Measurements from ENCODE around the gene LRRC3C.
"Not testable (repeated sequence)": the region's sequence is repeated elsewhere in the genome, so short reads cannot be mapped to it uniquely, and the experiment has no call there.

Gene LRRC3C, protein sequence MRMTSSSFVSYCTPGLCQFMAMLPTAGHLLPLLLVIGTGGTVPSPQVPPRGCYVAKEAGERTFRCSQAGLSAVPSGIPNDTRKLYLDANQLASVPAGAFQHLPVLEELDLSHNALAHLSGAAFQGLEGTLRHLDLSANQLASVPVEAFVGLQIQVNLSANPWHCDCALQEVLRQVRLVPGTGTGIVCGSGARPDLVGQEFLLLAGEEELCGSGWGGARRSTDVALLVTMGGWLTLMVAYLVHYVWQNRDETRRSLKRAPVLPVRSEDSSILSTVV

DNA sequence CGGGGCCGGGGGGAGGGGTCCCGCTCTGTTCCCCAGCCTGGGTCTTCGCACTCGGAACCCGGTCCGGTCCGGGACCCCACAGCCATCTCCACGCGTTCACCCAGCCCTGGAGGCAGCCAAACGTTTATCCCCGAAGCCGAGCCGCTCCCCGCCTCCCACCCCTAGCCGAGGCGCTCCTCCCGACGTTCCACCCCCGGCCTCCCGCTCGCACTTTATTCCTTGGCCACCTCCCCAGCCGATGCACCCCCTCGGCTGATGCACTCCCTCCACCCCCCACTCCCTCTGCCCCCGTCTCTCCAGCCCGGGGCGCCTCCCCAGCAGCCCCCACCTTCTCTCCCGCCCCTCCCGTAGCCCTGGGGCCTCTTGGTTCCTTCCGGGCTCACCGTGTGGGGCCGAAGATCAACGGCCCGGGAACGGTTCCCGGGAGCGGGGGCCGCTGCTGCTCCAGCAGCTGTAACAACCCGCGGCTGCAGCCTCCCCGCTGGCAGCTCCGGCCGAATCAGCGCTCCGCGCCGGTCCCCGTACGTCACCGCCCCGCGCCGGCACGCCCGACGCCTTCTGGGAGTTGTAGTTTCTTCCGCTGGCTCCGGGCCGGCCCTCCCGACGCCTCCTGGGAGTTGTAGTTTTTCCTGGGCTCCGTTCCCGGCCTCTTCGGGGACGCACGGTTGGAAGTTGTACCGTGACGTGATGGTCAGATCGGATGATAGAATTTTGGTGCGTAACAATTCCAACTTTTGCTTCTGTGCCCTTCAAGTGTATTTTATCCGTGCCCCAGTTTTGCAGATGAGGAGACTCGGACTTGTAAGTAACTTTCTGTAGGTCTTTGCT, at the start of gene LRRC3C, which contains the start of gene ORMDL3:
LRRC3C (plus strand) TSS at position 632 of the 828 bp plus-strand sequence. CDS start 13,792 bp downstream, outside the sequence.
ORMDL3 (minus strand) TSS at position 501 of the 828 bp plus-strand sequence. CDS start 3,398 bp downstream, outside the sequence.
- DNase-seq (ENCODE audit: extremely low read depth, insufficient read length) = peak; percentile 93
- TF ChIP-seq, protein P1, sequence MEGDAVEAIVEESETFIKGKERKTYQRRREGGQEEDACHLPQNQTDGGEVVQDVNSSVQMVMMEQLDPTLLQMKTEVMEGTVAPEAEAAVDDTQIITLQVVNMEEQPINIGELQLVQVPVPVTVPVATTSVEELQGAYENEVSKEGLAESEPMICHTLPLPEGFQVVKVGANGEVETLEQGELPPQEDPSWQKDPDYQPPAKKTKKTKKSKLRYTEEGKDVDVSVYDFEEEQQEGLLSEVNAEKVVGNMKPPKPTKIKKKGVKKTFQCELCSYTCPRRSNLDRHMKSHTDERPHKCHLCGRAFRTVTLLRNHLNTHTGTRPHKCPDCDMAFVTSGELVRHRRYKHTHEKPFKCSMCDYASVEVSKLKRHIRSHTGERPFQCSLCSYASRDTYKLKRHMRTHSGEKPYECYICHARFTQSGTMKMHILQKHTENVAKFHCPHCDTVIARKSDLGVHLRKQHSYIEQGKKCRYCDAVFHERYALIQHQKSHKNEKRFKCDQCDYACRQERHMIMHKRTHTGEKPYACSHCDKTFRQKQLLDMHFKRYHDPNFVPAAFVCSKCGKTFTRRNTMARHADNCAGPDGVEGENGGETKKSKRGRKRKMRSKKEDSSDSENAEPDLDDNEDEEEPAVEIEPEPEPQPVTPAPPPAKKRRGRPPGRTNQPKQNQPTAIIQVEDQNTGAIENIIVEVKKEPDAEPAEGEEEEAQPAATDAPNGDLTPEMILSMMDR (IDR thresholded peaks at IDR 0.05; ENCODE audit: insufficient read depth, low read length, poor library complexity, severe bottlenecking) = no peak
- peaks cover 20% of the 10 kb centered on the region for H3K36me3 ChIP-seq (ENCODE audit: control insufficient read depth, insufficient read depth, low read length)

DNA sequence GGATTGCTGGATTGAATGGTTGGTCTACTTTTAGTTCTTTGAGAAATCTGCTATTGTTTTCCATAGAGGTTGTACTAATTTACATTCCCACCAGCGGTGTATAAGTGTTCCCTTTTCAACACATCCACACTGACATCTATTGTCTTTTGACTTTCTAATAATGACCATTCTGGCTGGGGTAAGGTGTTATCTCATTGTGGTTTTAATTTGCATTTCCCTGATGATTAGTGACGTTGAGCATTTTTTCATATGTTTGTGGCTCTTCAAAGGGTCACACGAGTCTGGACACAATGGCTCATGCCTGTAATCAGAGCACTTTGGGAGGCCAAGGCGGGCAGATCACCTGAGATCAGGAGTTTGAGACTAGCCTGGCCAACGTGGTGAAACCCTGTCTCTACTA, 41.4 kb upstream of the LRRC3C start:
- not testable (repeated sequence) for H3K4me3 ChIP-seq (replicated peaks; ENCODE audit: low read depth, low read length); DNase-seq (ENCODE audit: extremely low read depth, insufficient read length); H3K27me3 ChIP-seq (replicated peaks; ENCODE audit: control insufficient read depth, insufficient read depth, low read length); H3K36me3 ChIP-seq (ENCODE audit: control insufficient read depth, insufficient read depth, low read length)

More for the DNA sequence above, at the start of gene LRRC3C, which contains the start of gene ORMDL3:
- H3K27me3 ChIP-seq (replicated peaks; ENCODE audit: control insufficient read depth, insufficient read depth, low read length) = no peaks in the 10 kb centered on the region
- H3K4me3 ChIP-seq (replicated peaks; ENCODE audit: low read depth, low read length) = peak within 1 kb of the TSS; percentile 91

DNA sequence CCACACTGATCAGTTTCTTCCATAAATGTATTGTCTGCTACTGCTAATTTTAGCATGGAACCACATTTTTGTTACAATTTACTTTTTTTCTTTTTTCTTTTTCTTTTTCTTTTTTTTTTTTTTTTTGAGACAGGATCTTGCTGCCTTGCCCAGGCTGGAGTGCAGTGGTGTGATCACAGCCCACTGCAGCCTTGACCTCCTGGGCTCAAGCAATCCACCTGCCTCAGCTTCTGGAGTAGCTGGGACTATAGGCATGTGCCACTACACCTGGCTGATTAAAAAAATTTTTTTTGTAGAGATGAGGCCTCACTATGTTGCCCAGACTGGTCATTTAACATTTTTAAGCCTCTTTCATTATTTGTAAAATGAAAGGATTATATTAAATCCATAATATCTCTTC, 40.5 kb upstream of the LRRC3C start:
- H3K4me3 ChIP-seq (replicated peaks; ENCODE audit: low read depth, low read length) = no peak overlapping the region
- H3K27me3 ChIP-seq (replicated peaks; ENCODE audit: control insufficient read depth, insufficient read depth, low read length) = no peaks in the 10 kb centered on the region
- TF ChIP-seq, protein P1 (IDR thresholded peaks at IDR 0.05; ENCODE audit: insufficient read depth, low read length, poor library complexity, severe bottlenecking) = no peak
- H3K36me3 ChIP-seq (ENCODE audit: control insufficient read depth, insufficient read depth, low read length) = no peaks in the 10 kb centered on the region
- no peak for DNase-seq (ENCODE audit: extremely low read depth, insufficient read length)

DNA sequence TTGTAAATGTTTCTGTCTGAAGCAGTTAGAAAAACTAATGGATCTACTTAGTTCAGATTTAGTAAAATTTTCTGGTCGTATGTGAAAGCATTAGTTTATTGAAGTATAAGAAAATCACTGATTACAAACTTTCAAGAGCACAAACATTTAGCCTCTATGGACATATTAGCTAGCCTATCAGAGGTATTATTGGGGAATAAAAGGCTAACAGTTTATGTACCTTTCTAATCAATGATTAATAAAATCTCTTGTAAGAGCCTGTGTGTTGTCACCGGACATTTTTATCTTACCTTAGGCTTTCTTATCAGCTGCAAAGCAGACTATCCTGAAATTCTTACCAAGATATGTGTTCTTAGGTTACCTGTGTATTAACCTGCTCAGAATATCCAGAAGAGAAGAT, 38.3 kb upstream of the LRRC3C start:
- TF ChIP-seq, protein P1 (IDR thresholded peaks at IDR 0.05; ENCODE audit: insufficient read depth, low read length, poor library complexity, severe bottlenecking) = no peak

DNA sequence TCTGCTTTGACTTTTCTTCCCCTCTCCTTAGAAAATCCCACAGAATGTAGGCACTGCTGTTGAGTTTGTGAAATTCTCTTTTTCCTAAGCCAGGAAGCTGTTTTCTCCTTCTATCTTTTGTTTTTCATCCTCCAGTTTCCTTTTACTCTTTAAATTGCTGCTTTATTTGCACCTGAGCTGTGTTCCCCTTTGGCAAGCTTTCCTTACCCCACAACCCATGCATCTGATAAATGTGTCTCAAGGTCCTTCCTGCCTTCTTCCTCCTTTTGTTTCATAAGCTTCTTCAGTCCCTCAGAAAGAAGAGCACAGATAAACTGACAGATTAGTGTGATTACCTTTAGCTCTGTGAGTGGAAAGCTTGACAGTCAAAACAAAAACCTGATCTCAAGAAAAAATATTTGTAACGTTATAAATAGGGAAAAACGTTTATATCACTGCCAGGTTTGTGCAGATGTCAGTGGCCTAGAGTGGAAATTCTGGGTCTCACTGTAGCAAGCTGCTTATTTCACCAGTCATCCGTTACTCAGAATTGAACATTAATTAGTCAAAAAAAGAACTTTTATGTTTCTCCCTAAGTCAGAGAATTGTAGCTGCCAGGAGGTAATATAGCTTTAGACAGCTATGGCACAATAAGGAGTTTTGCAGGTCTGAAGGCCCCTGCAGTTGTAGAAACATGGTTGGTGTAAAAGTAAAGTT, 32.7 kb upstream of the LRRC3C start:
- DNase-seq (ENCODE audit: extremely low read depth, insufficient read length) = no peak
- TF ChIP-seq, protein P1 (IDR thresholded peaks at IDR 0.05; ENCODE audit: insufficient read depth, low read length, poor library complexity, severe bottlenecking) = no peak
- H3K36me3 ChIP-seq (ENCODE audit: control insufficient read depth, insufficient read depth, low read length) = no peaks in the 10 kb centered on the region
- no peak overlapping the region for H3K4me3 ChIP-seq (replicated peaks; ENCODE audit: low read depth, low read length)
- no peaks in the 10 kb centered on the region for H3K27me3 ChIP-seq (replicated peaks; ENCODE audit: control insufficient read depth, insufficient read depth, low read length)

More for the DNA sequence above, 38.3 kb upstream of the LRRC3C start:
- Histone ChIP-seq H3K27me3 (replicated peaks; ENCODE audit: control insufficient read depth, insufficient read depth, low read length) (no peaks in the 10 kb centered on the region), H3K4me3 (replicated peaks; ENCODE audit: low read depth, low read length) (no peak overlapping the region), H3K36me3 (ENCODE audit: control insufficient read depth, insufficient read depth, low read length) (no peaks in the 10 kb centered on the region)
- DNase-seq (ENCODE audit: extremely low read depth, insufficient read length) = no peak

Measured in GM06990 (cell line).